Tibial nerve (tissue), 4 donors: Measurements from ENCODE around the gene F3.

Experiments used
- CTCF ChIP-seq, 5 experiments: fragments of 200-600 bp in 3 of 5; fragments of 450-650 bp in 2 of 5; sonication (generic) in 3 of 5; IDR thresholded peaks; one replicate each; pipeline ENCODE4 v1.5.1; 2016 to 2019; ENCODE audit warnings: antibody characterized with exemption in 5 of 5, mild to moderate bottlenecking in 3 of 5, moderate library complexity in 2 of 5
- EP300 ChIP-seq, 2 donors: sonication (generic); formaldehyde crosslinking; IDR thresholded peaks; one replicate each; pipeline ENCODE4 v1.6.1; 2017; ENCODE audit warnings: antibody characterized with exemption in 2 of 2, mild to moderate bottlenecking in 1 of 2

GRCh38 chr1:94532077-94532476 lies 9.5 kb downstream of the F3 start:
- TF ChIP-seq EP300 (IDR thresholded peaks at IDR 0.05) (no peak), CTCF (IDR thresholded peaks at IDR 0.05) (peak in 1 of 5 experiments; percentile 5)
